Ramos (cell line): Measurements from ENCODE around the gene KCNA10.

Source experiments
- in situ Hi-C: fragments of 300-500 bp; cut with MboI; formaldehyde crosslinking; loops from one replicate; pipeline ENCODE4 v1.14.3; 2022; ENCODE audit warnings: low sequenced_read_pairs; ENCODE audit not compliant: unreplicated experiment

The KCNA10 gene

GRCh38 chr1:110538075-110538474, 19.1 kb upstream of the KCNA10 start:
- in situ Hi-C loops = loop anchor here (5.0 kb wide), 1 partner anchor 74 kb away; no protein-coding TSS in a partner anchor

GRCh38 chr1:110535985-110536384, 17.0 kb upstream of the KCNA10 start:
- in situ Hi-C loops = loop anchor here (5.0 kb wide), 1 partner anchor 76 kb away; no protein-coding TSS in a partner anchor

- in situ Hi-C loops = no loop called here
These were observed 14.3 kb upstream of the KCNA10 start for GRCh38 chr1:110533230-110533629.

- in situ Hi-C loops = loop anchor here (5.0 kb wide), 1 partner anchor 253 kb away; no protein-coding TSS in a partner anchor
These were observed 10.0 kb upstream of the KCNA10 start for GRCh38 chr1:110529011-110529410.

GRCh38 chr1:110526201-110526780, 7.3 kb upstream of the KCNA10 start:
- in situ Hi-C loops = loop anchor here (5.0 kb wide), 1 partner anchor 256 kb away; no protein-coding TSS in a partner anchor

- in situ Hi-C loops = loop anchor here (5.0 kb wide), 1 partner anchor 257 kb away; no protein-coding TSS in a partner anchor
These were observed 6.2 kb upstream of the KCNA10 start for GRCh38 chr1:110525249-110525595.

- in situ Hi-C loops = loop anchor here (5.0 kb wide), 1 partner anchor 258 kb away; no protein-coding TSS in a partner anchor
These were observed 5.6 kb upstream of the KCNA10 start for GRCh38 chr1:110524311-110525248.

- in situ Hi-C loops = no loop called here
These were observed 4.0 kb upstream of the KCNA10 start for GRCh38 chr1:110523011-110523410.

- in situ Hi-C loops = no loop called here
These were observed 3.6 kb upstream of the KCNA10 start for GRCh38 chr1:110522560-110522959.

- in situ Hi-C loops = no loop called here
These were observed 1.9 kb upstream of the KCNA10 start for GRCh38 chr1:110520827-110521226.

GRCh38 chr1:110515891-110516290, 3.1 kb downstream of the KCNA10 start:
- in situ Hi-C loops = loop anchor here (10.0 kb wide), 1 partner anchor 479 kb away; no protein-coding TSS in a partner anchor

- in situ Hi-C loops = loop anchor here (10.0 kb wide), 1 partner anchor 480 kb away; no protein-coding TSS in a partner anchor
These were observed 3.9 kb downstream of the KCNA10 start for GRCh38 chr1:110515041-110515440.

- in situ Hi-C loops = loop anchor here (10.0 kb wide), 1 partner anchor 481 kb away; no protein-coding TSS in a partner anchor
These were observed 5.5 kb downstream of the KCNA10 start for GRCh38 chr1:110513511-110513910.

- in situ Hi-C loops = loop anchor here (10.0 kb wide), 1 partner anchor 483 kb away; no protein-coding TSS in a partner anchor
These were observed 7.5 kb downstream of the KCNA10 start for GRCh38 chr1:110511436-110511835.

- in situ Hi-C loops = loop anchor here (10.0 kb wide), 1 partner anchor 484 kb away; no protein-coding TSS in a partner anchor
These were observed 8.1 kb downstream of the KCNA10 start for GRCh38 chr1:110510921-110511320.

- in situ Hi-C loops = loop anchor here (10.0 kb wide), 1 partner anchor 485 kb away; no protein-coding TSS in a partner anchor
These were observed 9.3 kb downstream of the KCNA10 start for GRCh38 chr1:110509655-110510054.

- in situ Hi-C loops = no loop called here
These were observed 10.7 kb downstream of the KCNA10 start for GRCh38 chr1:110508028-110508940.

- in situ Hi-C loops = no loop called here
These were observed 12.4 kb downstream of the KCNA10 start for GRCh38 chr1:110506541-110506940.

- in situ Hi-C loops = no loop called here
These were observed 13.4 kb downstream of the KCNA10 start for GRCh38 chr1:110505596-110505995.

- in situ Hi-C loops = no loop called here
These were observed 14.7 kb downstream of the KCNA10 start for GRCh38 chr1:110504226-110504625.
